Measurements from ENCODE around the gene KNOP1.
"Not testable (repeated sequence)": the region's sequence is repeated elsewhere in the genome, so short reads cannot be mapped to it uniquely, and the experiment has no call there.

The KNOP1 gene

DNA sequence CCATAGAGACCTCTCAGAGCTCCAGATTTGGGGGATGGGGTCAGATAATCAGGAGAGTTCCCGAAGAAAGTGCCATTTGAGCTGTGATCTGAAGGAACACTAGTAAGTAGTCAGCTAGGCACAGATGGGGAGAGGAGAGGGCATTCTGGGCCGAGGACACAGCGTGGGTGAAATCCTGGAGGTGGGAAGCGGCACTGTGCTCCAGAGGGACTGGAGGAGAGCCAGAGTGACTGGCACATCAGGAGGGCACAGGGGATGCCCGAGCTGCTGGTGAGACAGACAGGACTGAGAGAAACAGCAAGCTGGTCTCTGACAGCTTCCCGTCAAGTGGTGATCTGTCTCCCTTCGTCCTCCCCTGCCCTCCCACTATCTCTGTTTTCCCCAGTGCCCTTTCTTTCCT is 40.6 kb downstream of the KNOP1 start:
- TF ChIP-seq POLR2AphosphoS5 (IDR thresholded peaks at IDR 0.05; ENCODE audit: low read depth, low read length) = no peak
- no peak for TF ChIP-seq TAF1 (IDR thresholded peaks at IDR 0.05; ENCODE audit: low read depth, low read length)
- no peak for TF ChIP-seq POU2F2 (IDR thresholded peaks at IDR 0.05; ENCODE audit: low read depth, low read length)
- TF ChIP-seq SPI1 (IDR thresholded peaks at IDR 0.05; ENCODE audit: low read depth, low read length) = no peak
- TF ChIP-seq PAX5 (IDR thresholded peaks at IDR 0.05; ENCODE audit: insufficient read depth, low read length, severe bottlenecking) = no peak
- FAIRE-seq = no peak
- no peak for DNase-seq (ENCODE audit: insufficient read length, low spot score)

- no peak for TF ChIP-seq POLR2AphosphoS5 (IDR thresholded peaks at IDR 0.05; ENCODE audit: low read depth, low read length)
- TF ChIP-seq POLR2A (IDR thresholded peaks at IDR 0.05; ENCODE audit: low read depth, low read length) = no peak
- no peak for TF ChIP-seq SPI1 (IDR thresholded peaks at IDR 0.05; ENCODE audit: low read depth, low read length)
- TF ChIP-seq POU2F2 (IDR thresholded peaks at IDR 0.05; ENCODE audit: low read depth, low read length) = no peak
- TF ChIP-seq TAF1 (IDR thresholded peaks at IDR 0.05; ENCODE audit: low read depth, low read length) = no peak
- no peak for TF ChIP-seq PAX5 (IDR thresholded peaks at IDR 0.05; ENCODE audit: insufficient read depth, low read length, severe bottlenecking)
Observed at GRCh38 chr16:19674485-19674884, 43.5 kb downstream of the KNOP1 start.

DNA sequence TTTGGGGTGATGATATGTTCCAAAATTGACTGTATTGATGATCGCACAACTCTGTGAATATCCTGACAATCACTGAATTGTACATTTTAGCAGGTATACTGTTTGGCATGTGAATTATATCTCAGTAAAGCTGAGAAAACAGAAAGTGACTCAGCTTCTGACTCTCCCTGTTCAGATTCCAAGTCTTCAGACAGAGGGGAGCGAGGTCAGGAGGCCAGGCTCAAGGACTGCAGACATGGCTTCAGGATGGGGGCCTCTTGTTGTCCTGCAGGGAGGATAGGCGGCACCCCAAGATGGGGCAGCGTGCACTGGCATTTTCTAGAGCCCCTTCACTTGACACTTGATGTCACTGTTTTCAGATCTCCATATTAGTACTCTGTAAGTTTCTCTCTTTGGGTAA is 45.6 kb downstream of the KNOP1 start:
- TF ChIP-seq SPI1 (IDR thresholded peaks at IDR 0.05; ENCODE audit: low read depth, low read length) = no peak
- no peak for TF ChIP-seq POLR2AphosphoS5 (IDR thresholded peaks at IDR 0.05; ENCODE audit: low read depth, low read length)
- no peak for TF ChIP-seq POLR2A (IDR thresholded peaks at IDR 0.05; ENCODE audit: low read depth, low read length)
- TF ChIP-seq TAF1 (IDR thresholded peaks at IDR 0.05; ENCODE audit: low read depth, low read length) = no peak
- no peak for TF ChIP-seq PAX5 (IDR thresholded peaks at IDR 0.05; ENCODE audit: insufficient read depth, low read length, severe bottlenecking)
- no peak for TF ChIP-seq POU2F2 (IDR thresholded peaks at IDR 0.05; ENCODE audit: low read depth, low read length)
- FAIRE-seq (no peak), DNase-seq (ENCODE audit: insufficient read length, low spot score) (no peak)

More at GRCh38 chr16:19674485-19674884, 43.5 kb downstream of the KNOP1 start:
- FAIRE-seq = no peak
- no peak for DNase-seq (ENCODE audit: insufficient read length, low spot score)

DNA sequence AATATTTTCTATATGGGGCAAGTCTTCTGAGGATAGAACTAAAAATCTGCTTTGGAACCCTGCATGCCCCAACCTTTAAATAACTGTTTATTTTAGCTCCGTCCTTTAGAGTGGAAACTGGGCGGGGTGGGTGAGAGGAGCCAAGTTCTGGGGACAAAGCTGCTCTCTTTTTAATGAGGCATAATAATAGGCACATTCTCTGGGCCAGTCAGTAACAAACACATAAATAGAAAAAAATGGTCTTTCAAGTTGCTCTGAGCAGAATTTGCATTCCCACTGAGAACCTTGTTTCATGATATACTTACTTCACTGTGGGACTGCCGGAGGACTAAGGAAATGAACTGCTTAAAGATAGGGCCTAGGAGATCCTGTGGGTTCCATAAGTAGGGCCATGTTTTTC is 51.5 kb downstream of the KNOP1 start:
- no peak for TF ChIP-seq SPI1 (IDR thresholded peaks at IDR 0.05; ENCODE audit: low read depth, low read length)
- no peak for TF ChIP-seq POLR2A (IDR thresholded peaks at IDR 0.05; ENCODE audit: low read depth, low read length)
- DNase-seq (ENCODE audit: insufficient read length, low spot score) = no peak
- FAIRE-seq = no peak

GRCh38 chr16:19665313-19665712 is 52.7 kb downstream of the KNOP1 start:
- FAIRE-seq; DNase-seq (ENCODE audit: insufficient read length, low spot score): not testable (repeated sequence)

GRCh38 chr16:19664166-19664565 is 53.9 kb downstream of the KNOP1 start:
- no peak for FAIRE-seq
- no peak for TF ChIP-seq POLR2AphosphoS5 (IDR thresholded peaks at IDR 0.05; ENCODE audit: low read depth, low read length)
- no peak for TF ChIP-seq POLR2A (IDR thresholded peaks at IDR 0.05; ENCODE audit: low read depth, low read length)

DNA sequence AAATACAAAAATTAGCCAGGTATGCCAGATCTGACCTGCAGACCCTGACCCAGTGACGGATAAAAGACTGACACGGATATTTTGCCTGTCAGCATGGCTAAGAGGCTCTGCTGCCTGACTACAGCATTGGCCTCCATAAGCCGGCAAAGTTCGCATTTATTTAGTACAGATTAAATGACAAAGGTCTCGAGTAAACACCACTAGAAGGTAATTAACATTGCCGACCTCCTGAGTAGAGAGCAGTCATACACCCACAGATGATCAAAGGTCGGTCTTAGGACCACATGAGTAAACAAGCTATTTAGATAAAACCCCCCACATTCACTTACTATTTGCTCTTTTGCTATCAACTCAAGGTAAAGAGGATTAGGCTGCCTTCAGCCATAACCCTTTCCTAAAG is 55.7 kb downstream of the KNOP1 start:
- TF ChIP-seq POLR2A (IDR thresholded peaks at IDR 0.05; ENCODE audit: low read depth, low read length) (no peak), POU2F2 (IDR thresholded peaks at IDR 0.05; ENCODE audit: low read depth, low read length) (no peak), PAX5 (IDR thresholded peaks at IDR 0.05; ENCODE audit: insufficient read depth, low read length, severe bottlenecking) (no peak), TAF1 (IDR thresholded peaks at IDR 0.05; ENCODE audit: low read depth, low read length) (no peak), SPI1 (IDR thresholded peaks at IDR 0.05; ENCODE audit: low read depth, low read length) (no peak), POLR2AphosphoS5 (IDR thresholded peaks at IDR 0.05; ENCODE audit: low read depth, low read length) (no peak)
- no peak for DNase-seq (ENCODE audit: insufficient read length, low spot score)
- FAIRE-seq = no peak

More at GRCh38 chr16:19664166-19664565, 53.9 kb downstream of the KNOP1 start:
- no peak for DNase-seq (ENCODE audit: insufficient read length, low spot score)

- FAIRE-seq (no peak), DNase-seq (ENCODE audit: insufficient read length, low spot score) (no peak)
- TF ChIP-seq PAX5 (IDR thresholded peaks at IDR 0.05; ENCODE audit: insufficient read depth, low read length, severe bottlenecking) (no peak), POLR2AphosphoS5 (IDR thresholded peaks at IDR 0.05; ENCODE audit: low read depth, low read length) (no peak), POLR2A (IDR thresholded peaks at IDR 0.05; ENCODE audit: low read depth, low read length) (no peak), TAF1 (IDR thresholded peaks at IDR 0.05; ENCODE audit: low read depth, low read length) (no peak), POU2F2 (IDR thresholded peaks at IDR 0.05; ENCODE audit: low read depth, low read length) (no peak), SPI1 (IDR thresholded peaks at IDR 0.05; ENCODE audit: low read depth, low read length) (no peak)
Observed at GRCh38 chr16:19660432-19660831, 57.6 kb downstream of the KNOP1 start.

DNA sequence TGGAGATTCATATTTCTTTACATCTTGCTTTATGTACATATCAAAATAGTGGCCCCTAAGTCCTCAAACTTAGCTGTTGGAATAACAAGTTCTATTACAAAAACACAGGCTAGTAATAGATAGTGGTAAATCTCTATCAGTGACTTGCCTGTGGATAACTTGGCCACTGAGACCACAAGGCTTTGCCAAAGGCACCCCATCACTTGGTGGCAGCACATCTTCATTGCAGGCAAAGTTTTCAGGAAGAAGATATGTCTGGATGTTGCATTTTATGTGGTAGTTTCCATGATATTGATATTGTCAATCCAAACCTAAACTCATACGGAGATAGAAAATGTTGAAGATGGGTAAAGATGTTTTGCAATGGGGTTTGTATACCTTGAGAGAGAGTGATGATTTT is 58.5 kb downstream of the KNOP1 start:
- DNase-seq (ENCODE audit: insufficient read length, low spot score) = no peak
- no peak for TF ChIP-seq POLR2A (IDR thresholded peaks at IDR 0.05; ENCODE audit: low read depth, low read length)
- TF ChIP-seq POLR2AphosphoS5 (IDR thresholded peaks at IDR 0.05; ENCODE audit: low read depth, low read length) = no peak
- TF ChIP-seq SPI1 (IDR thresholded peaks at IDR 0.05; ENCODE audit: low read depth, low read length) = no peak
- TF ChIP-seq POU2F2 (IDR thresholded peaks at IDR 0.05; ENCODE audit: low read depth, low read length) = no peak
- TF ChIP-seq TAF1 (IDR thresholded peaks at IDR 0.05; ENCODE audit: low read depth, low read length) = no peak
- TF ChIP-seq PAX5 (IDR thresholded peaks at IDR 0.05; ENCODE audit: insufficient read depth, low read length, severe bottlenecking) = no peak
- no peak for FAIRE-seq

GRCh38 chr16:19657831-19658230 is 60.2 kb downstream of the KNOP1 start:
- TF ChIP-seq POLR2AphosphoS5 (IDR thresholded peaks at IDR 0.05; ENCODE audit: low read depth, low read length) (no peak), SPI1 (IDR thresholded peaks at IDR 0.05; ENCODE audit: low read depth, low read length) (no peak), TAF1 (IDR thresholded peaks at IDR 0.05; ENCODE audit: low read depth, low read length) (no peak), POLR2A (IDR thresholded peaks at IDR 0.05; ENCODE audit: low read depth, low read length) (no peak), PAX5 (IDR thresholded peaks at IDR 0.05; ENCODE audit: insufficient read depth, low read length, severe bottlenecking) (no peak), POU2F2 (IDR thresholded peaks at IDR 0.05; ENCODE audit: low read depth, low read length) (no peak)
- no peak for FAIRE-seq
- DNase-seq (ENCODE audit: insufficient read length, low spot score) = no peak

- TF ChIP-seq POU2F2 (IDR thresholded peaks at IDR 0.05; ENCODE audit: low read depth, low read length) = no peak
- TF ChIP-seq TAF1 (IDR thresholded peaks at IDR 0.05; ENCODE audit: low read depth, low read length) = no peak
- TF ChIP-seq SPI1 (IDR thresholded peaks at IDR 0.05; ENCODE audit: low read depth, low read length) = no peak
- TF ChIP-seq POLR2A (IDR thresholded peaks at IDR 0.05; ENCODE audit: low read depth, low read length) = no peak
- TF ChIP-seq POLR2AphosphoS5 (IDR thresholded peaks at IDR 0.05; ENCODE audit: low read depth, low read length) = no peak
- TF ChIP-seq PAX5 (IDR thresholded peaks at IDR 0.05; ENCODE audit: insufficient read depth, low read length, severe bottlenecking) = no peak
- FAIRE-seq (no peak), DNase-seq (ENCODE audit: insufficient read length, low spot score) (no peak)
Observed at GRCh38 chr16:19655242-19655777, 62.7 kb downstream of the KNOP1 start.

Measured in GM12891 (cell line).